Measurements from ENCODE around the gene PIP4K2A. TPM values are rescaled to one million over a fixed set of nuclear protein-coding genes. Genes with fewer than 3 reads are reported as not detected.

The PIP4K2A gene
- total RNA-seq, 1 donor from 2014 or later = 67.6 TPM

DNA sequence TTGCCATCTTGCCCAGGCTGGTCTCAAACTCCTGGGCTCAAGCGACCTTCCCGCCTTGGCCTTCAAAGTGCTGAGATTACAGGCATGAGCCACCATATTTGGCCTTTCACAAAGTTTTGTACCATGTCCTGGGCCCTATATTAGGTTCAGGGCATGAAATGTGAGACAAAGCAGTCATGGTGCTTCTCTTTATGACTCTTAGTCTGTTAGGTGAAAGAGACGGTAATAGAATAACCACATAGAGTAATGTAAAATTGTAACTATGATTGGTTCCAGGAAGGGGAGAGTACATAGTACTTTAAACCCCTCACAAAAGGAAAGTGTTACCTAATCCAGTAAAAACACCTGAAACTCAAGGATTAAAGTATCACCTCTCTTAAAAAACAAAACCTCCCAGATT lies 224.4 kb downstream of the PIP4K2A start:
- Histone ChIP-seq H3K36me3 (no peaks in the 10 kb centered on the region), H3K9me3 (no peaks in the 10 kb centered on the region), H3K27me3 (ENCODE audit: low read depth) (no peaks in the 10 kb centered on the region), H3K4me3 (no peak overlapping the region), H3K27ac (no peak overlapping the region), H3K4me1 (no peaks in the 10 kb centered on the region)
- ATAC-seq = no peak
- DNase-seq = no peak
- intact Hi-C loops (cut with DNase I) = no loop called here
- TF ChIP-seq, protein P1, sequence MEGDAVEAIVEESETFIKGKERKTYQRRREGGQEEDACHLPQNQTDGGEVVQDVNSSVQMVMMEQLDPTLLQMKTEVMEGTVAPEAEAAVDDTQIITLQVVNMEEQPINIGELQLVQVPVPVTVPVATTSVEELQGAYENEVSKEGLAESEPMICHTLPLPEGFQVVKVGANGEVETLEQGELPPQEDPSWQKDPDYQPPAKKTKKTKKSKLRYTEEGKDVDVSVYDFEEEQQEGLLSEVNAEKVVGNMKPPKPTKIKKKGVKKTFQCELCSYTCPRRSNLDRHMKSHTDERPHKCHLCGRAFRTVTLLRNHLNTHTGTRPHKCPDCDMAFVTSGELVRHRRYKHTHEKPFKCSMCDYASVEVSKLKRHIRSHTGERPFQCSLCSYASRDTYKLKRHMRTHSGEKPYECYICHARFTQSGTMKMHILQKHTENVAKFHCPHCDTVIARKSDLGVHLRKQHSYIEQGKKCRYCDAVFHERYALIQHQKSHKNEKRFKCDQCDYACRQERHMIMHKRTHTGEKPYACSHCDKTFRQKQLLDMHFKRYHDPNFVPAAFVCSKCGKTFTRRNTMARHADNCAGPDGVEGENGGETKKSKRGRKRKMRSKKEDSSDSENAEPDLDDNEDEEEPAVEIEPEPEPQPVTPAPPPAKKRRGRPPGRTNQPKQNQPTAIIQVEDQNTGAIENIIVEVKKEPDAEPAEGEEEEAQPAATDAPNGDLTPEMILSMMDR (IDR thresholded peaks at IDR 0.05) = no peak

DNA sequence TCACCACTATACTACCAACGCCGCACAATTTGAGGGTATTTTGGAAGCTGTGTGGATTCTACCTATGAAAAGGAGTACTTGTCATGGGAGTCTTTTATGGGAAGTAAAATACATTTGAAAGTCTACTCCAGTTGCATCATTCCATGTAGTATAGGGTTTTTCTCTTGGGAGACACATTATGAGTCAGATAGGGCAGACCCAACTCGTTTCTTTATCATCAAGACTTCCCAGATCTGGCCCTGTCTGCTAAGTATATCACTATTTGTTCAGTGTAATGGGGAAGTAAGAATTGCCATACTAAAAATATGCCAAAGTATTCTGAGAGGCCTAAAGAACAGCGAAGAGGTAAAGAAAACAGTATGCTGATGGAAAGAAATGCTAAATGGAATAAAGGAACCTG lies 224.9 kb downstream of the PIP4K2A start:
- Histone ChIP-seq H3K36me3 (no peaks in the 10 kb centered on the region), H3K4me1 (no peaks in the 10 kb centered on the region), H3K27ac (no peak overlapping the region), H3K27me3 (ENCODE audit: low read depth) (no peaks in the 10 kb centered on the region), H3K9me3 (no peaks in the 10 kb centered on the region), H3K4me3 (no peak overlapping the region)
- no peak for DNase-seq
- intact Hi-C loops (cut with DNase I) = no loop called here
- TF ChIP-seq, protein P1 (IDR thresholded peaks at IDR 0.05) = no peak
- ATAC-seq = no peak

DNA sequence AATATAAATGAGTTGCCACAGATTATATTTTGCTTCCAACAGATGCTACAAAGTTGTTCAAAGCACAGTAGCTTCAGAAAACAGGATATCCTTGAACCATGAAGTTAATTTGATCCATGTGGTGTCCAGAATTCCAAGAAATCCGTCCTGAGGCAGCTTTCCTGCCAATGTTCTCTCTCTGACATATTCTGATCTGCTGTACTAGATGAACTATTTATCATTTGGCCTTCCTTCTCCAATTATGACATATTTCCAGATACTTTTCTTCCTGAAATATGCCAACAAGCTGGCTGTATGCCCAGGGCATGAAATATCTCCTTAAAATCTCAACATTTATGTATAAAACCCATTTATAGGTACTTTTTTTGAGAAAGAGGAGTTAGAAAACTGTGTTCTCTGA lies 227.9 kb downstream of the PIP4K2A start:
- no peaks in the 10 kb centered on the region for H3K4me1 ChIP-seq
- TF ChIP-seq, protein P1 (IDR thresholded peaks at IDR 0.05) = no peak
- intact Hi-C loops (cut with DNase I) = no loop called here
- H3K27ac ChIP-seq = no peak overlapping the region
- no peaks in the 10 kb centered on the region for H3K36me3 ChIP-seq
- no peaks in the 10 kb centered on the region for H3K27me3 ChIP-seq (ENCODE audit: low read depth)
- no peaks in the 10 kb centered on the region for H3K9me3 ChIP-seq
- DNase-seq (no peak), ATAC-seq (no peak)
- no peak overlapping the region for H3K4me3 ChIP-seq

Other genes starting within 250 kb of the PIP4K2A start
- 9.6 TPM for gene ARMC3, start 213.5 kb upstream of the PIP4K2A start, total RNA-seq

Data from lower lobe of right lung (tissue), 2 donors.